Right lobe of liver (tissue), 4 donors: ENCODE results near the gene CRYL1.

Experiments
- CTCF ChIP-seq, 4 donors: fragments of 200-600 bp in 3 of 4; fragments of 450-650 bp in 1 of 4; IDR thresholded peaks; one replicate each; pipeline versions ENCODE4 v1.5.1 to v1.8.0; 2016 to 2022; ENCODE audit warnings: antibody characterized with exemption in 4 of 4, mild to moderate bottlenecking in 2 of 4
- POLR2A ChIP-seq: fragments of 450-650 bp; IDR thresholded peaks from one replicate; pipeline ENCODE4 v1.6.1; 2017; ENCODE audit warnings: antibody characterized with exemption, mild to moderate bottlenecking
- donor health status: DM: no; HTN: no; CAD: no.
- donor health status: DM: no; HTN: no; CAD: no.
- donor health status: DM: no; HTN: yes; CAD: no.

DNA sequence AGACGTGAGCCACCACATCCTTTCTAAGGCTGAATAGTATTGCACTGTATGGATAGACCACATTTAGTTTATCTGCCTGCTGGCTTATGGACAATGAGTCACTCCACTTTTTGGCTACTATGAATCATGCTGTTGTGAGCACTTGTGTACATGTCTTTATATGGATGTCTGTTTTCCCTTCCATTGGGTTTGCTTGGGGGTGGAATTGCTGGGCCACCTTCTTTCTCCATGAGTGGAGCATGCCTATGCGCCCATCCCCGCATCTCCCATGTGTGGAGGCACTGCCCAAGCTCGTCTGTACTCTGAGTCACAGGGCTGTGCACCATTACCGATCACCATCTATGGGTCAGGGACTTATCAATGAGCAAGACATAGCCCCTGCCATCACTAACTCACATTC is 166.3 kb downstream of the CRYL1 start:
- TF ChIP-seq CTCF (IDR thresholded peaks at IDR 0.05): no peak
- TF ChIP-seq POLR2A: no peak
